Measurements from ENCODE around the gene ANKHD1.

DNA sequence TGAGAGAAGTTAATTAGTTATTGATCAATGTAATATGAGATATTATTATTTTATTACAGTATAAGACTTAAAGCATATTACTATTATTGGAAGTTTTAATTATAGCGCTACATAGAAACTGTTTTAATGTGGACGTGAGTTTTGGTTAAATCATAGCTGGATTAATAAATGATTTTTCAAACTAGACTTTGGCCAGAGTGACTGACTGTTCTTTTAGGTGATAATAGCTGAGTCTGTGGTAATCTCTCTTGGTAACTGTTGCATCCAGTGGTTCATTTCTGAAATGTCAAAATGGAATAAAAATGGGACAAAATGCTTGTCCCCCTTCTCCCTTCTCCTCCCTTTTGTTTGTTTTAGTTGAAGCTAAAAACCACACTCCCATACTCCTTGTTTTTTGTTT, 28.1 kb downstream of the ANKHD1 start:
- no peak for TF ChIP-seq POLR2A (IDR thresholded peaks at IDR 0.05)
- TF ChIP-seq, protein P1, sequence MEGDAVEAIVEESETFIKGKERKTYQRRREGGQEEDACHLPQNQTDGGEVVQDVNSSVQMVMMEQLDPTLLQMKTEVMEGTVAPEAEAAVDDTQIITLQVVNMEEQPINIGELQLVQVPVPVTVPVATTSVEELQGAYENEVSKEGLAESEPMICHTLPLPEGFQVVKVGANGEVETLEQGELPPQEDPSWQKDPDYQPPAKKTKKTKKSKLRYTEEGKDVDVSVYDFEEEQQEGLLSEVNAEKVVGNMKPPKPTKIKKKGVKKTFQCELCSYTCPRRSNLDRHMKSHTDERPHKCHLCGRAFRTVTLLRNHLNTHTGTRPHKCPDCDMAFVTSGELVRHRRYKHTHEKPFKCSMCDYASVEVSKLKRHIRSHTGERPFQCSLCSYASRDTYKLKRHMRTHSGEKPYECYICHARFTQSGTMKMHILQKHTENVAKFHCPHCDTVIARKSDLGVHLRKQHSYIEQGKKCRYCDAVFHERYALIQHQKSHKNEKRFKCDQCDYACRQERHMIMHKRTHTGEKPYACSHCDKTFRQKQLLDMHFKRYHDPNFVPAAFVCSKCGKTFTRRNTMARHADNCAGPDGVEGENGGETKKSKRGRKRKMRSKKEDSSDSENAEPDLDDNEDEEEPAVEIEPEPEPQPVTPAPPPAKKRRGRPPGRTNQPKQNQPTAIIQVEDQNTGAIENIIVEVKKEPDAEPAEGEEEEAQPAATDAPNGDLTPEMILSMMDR (IDR thresholded peaks at IDR 0.05) = no peak

Measured in heart left ventricle (tissue), 13 donors.